Testis (tissue), 3 donors: Measurements from ENCODE around the gene ARHGAP44. TPM values are rescaled to one million over a fixed set of nuclear protein-coding genes. Genes with fewer than 3 reads are reported as not detected.
"Not testable (repeated sequence)": the region's sequence is repeated elsewhere in the genome, so short reads cannot be mapped to it uniquely, and the experiment has no call there.

Experiments
- DNase-seq: peaks from one replicate; pipeline ENCODE4 v3.0.0-alpha.2; 2019
- H3K27ac ChIP-seq, 2 donors: fragments of 200-600 bp; sonication (generic); one replicate each; pipeline ENCODE4 v1.5.1; 2019
- H3K27me3 ChIP-seq: fragments of 200-600 bp; sonication (generic); one replicate; pipeline ENCODE4 v1.5.1; 2019
- H3K36me3 ChIP-seq: fragments of 200-600 bp; sonication (generic); one replicate; pipeline ENCODE4 v1.5.1; 2017; ENCODE audit warnings: low read depth; ENCODE audit errors: missing control alignments
- H3K4me1 ChIP-seq: fragments of 200-600 bp; sonication (generic); one replicate; pipeline ENCODE4 v1.5.1; 2019
- H3K4me3 ChIP-seq, 2 donors: fragments of 200-600 bp; sonication (generic); one replicate each; pipeline ENCODE4 v1.5.1; 2017 to 2019
- H3K9me3 ChIP-seq: fragments of 200-600 bp; sonication (generic); one replicate; pipeline ENCODE4 v1.5.1; 2017
- POLR2A ChIP-seq: fragments of 450-650 bp; IDR thresholded peaks from one replicate; pipeline ENCODE4 v1.6.1; 2017; ENCODE audit warnings: antibody characterized with exemption, mild to moderate bottlenecking, moderate library complexity
- WGBS, 2 donors: methylation state at CpG; one replicate each; pipeline ENCODE4 v1.1.5; 2018; 5-methylcytosine and 5-hydroxymethylcytosine counted together
- intact Hi-C: fragments of 100-400 bp; cut with DNase I; formaldehyde crosslinking; loops from one replicate; pipeline ENCODE4 v1.15.1; 2023; ENCODE audit warnings: low total_unique reads
- polyA plus RNA-seq: library from polyadenylated mRNA; stranded (reverse); fragments of 350-450 nt; fragmentation: Illumina TruSeq; extraction: RNeasy Lipid Tissue Mini Kit (QIAGEN cat#74804); gene quantifications from one replicate; pipeline ENCODE4 v1.2.3, GENCODE V29; 2014; ENCODE audit warnings: low read depth, low replicate concordance; ENCODE audit not compliant: insufficient read depth
- total RNA-seq, 2 donors: library from RNA; depleted of rRNA; stranded (reverse); fragments of >200 nt; gene quantifications; one replicate each; pipeline ENCODE4 v1.2.3, GENCODE V29; 2016
- TF ChIP-seq, protein P1 (sequence below), 3 experiments: fragments of 450-650 bp in 2 of 3; fragments of 200-600 bp in 1 of 3; sonication (generic) in 1 of 3; IDR thresholded peaks; one replicate each; pipeline ENCODE4 v1.5.1; 2016 to 2019; ENCODE audit warnings: antibody characterized with exemption in 3 of 3, mild to moderate bottlenecking in 2 of 3, moderate library complexity in 1 of 3

The ARHGAP44 gene
- total and polyA plus RNA-seq, 3 donors from 2014 or later: 9.3 to 11.3 (median 11.0) TPM

DNA sequence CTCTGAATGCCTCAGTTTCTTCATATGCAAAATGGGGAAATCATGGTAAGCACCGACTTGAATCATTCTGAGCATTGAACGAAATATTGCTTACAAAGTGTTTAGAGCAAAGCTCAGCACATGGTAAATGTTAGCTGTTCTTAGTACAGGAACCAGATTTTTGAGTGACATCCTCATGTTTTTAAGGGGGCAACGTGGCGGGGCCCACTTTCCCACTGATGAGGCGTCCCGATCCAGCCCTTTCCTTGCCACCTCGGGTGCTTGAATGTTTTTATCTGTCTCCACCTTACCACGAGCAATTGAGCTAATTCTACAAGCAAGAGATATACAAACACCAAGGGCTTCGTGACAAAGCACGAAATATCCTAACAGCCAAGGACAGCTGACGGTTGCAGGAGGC lies 178.7 kb downstream of the ARHGAP44 start:
- 91% methylated on average over 11 of the region's 11 CpGs for WGBS, 2 donors
- no peaks in the 10 kb centered on the region for H3K9me3 ChIP-seq
- no peaks in the 10 kb centered on the region for H3K4me1 ChIP-seq
- DNase-seq: no peak
- H3K27ac ChIP-seq: no peak overlapping the region
- H3K4me3 ChIP-seq: no peak overlapping the region
- no peaks in the 10 kb centered on the region for H3K27me3 ChIP-seq
- H3K36me3 ChIP-seq: no peaks in the 10 kb centered on the region
- intact Hi-C loops: no loop called here
- no peak for TF ChIP-seq POLR2A
- TF ChIP-seq, protein P1, sequence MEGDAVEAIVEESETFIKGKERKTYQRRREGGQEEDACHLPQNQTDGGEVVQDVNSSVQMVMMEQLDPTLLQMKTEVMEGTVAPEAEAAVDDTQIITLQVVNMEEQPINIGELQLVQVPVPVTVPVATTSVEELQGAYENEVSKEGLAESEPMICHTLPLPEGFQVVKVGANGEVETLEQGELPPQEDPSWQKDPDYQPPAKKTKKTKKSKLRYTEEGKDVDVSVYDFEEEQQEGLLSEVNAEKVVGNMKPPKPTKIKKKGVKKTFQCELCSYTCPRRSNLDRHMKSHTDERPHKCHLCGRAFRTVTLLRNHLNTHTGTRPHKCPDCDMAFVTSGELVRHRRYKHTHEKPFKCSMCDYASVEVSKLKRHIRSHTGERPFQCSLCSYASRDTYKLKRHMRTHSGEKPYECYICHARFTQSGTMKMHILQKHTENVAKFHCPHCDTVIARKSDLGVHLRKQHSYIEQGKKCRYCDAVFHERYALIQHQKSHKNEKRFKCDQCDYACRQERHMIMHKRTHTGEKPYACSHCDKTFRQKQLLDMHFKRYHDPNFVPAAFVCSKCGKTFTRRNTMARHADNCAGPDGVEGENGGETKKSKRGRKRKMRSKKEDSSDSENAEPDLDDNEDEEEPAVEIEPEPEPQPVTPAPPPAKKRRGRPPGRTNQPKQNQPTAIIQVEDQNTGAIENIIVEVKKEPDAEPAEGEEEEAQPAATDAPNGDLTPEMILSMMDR (IDR thresholded peaks at IDR 0.05): no peak

GRCh38 chr17:12973496-12974004 lies 184.3 kb downstream of the ARHGAP44 start:
- WGBS, 2 donors: 11% methylated on average over 4 to 9 of the region's 16 CpGs

GRCh38 chr17:12974005-12974531 lies 184.8 kb downstream of the ARHGAP44 start:
- Histone ChIP-seq H3K4me1 (peaks cover 7% of the 10 kb centered on the region), H3K36me3 (no peaks in the 10 kb centered on the region), H3K27ac (no peak overlapping the region), H3K9me3 (no peaks in the 10 kb centered on the region), H3K27me3 (no peaks in the 10 kb centered on the region), H3K4me3 (peak overlapping the region; percentile 21 to 38)
- intact Hi-C loops: no loop called here
- DNase-seq: peak; percentile 28
- WGBS, 2 donors: 1 to 3% methylated on average over 11 to 28 of the region's 40 CpGs
- no peak for TF ChIP-seq POLR2A
- TF ChIP-seq, protein P1 (IDR thresholded peaks at IDR 0.05): no peak

More at GRCh38 chr17:12973496-12974004, 184.3 kb downstream of the ARHGAP44 start:
- intact Hi-C loops: no loop called here
- Histone ChIP-seq H3K4me1 (peaks cover 7% of the 10 kb centered on the region), H3K9me3 (no peaks in the 10 kb centered on the region), H3K27me3 (no peaks in the 10 kb centered on the region), H3K4me3 (peak overlapping the region; percentile 21 to 38), H3K27ac (no peak overlapping the region), H3K36me3 (no peaks in the 10 kb centered on the region)
- TF ChIP-seq, protein P1 (IDR thresholded peaks at IDR 0.05): no peak
- no peak for TF ChIP-seq POLR2A
- no peak for DNase-seq

GRCh38 chr17:12977008-12977751 lies 187.9 kb downstream of the ARHGAP44 start:
- Histone ChIP-seq H3K9me3 (no peaks in the 10 kb centered on the region), H3K36me3 (no peaks in the 10 kb centered on the region), H3K27ac (no peak overlapping the region), H3K4me1 (peaks cover 7% of the 10 kb centered on the region), H3K4me3 (no peak overlapping the region), H3K27me3 (no peaks in the 10 kb centered on the region)
- WGBS, 2 donors: 69 to 70% methylated on average over 13 of the region's 13 CpGs
- no peak for TF ChIP-seq POLR2A
- TF ChIP-seq, protein P1 (IDR thresholded peaks at IDR 0.05): no peak
- no peak for DNase-seq
- intact Hi-C loops: no loop called here

- H3K9me3 ChIP-seq, H3K4me1 ChIP-seq, H3K36me3 ChIP-seq, H3K27me3 ChIP-seq, H3K27ac ChIP-seq, H3K4me3 ChIP-seq, intact Hi-C loops, DNase-seq: not testable (repeated sequence)
- WGBS, 2 donors: 77 to 94% methylated on average over 5 to 6 of the region's 6 CpGs
Measured at GRCh38 chr17:12978787-12979186, 189.5 kb downstream of the ARHGAP44 start.
